AG20443 (cell line): ENCODE data around the gene PHF20.
"Not testable (repeated sequence)": the region's sequence is repeated elsewhere in the genome, so short reads cannot be mapped to it uniquely, and the experiment has no call there.

Experiments used
- DNase-seq: peaks from one replicate; pipeline ENCODE4 v3.0.0; 2012; ENCODE audit warnings: low spot score, mixed read lengths

PHF20 gene

DNA sequence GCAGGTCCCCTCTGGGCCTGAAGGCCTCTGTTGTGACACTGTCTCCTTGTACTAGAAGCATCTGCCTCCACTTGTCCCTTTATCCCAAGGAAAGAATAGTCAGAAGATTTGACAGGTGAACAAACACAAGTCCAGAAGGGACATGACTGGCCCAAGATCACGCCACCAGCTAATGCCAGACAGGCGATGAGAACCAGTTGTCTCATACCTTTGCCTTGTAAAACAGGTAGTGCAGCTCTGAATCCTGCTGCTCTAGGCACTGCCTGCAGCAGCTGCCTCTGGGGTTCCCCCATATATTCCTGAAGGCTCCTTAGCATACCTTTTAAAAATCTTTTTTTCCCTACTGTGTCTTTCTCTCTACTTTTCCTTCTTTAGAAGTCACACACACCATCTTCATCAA, 157.5 kb downstream of the PHF20 start:
- no peak for DNase-seq

GRCh38 chr20:35934050-35934449, 162.2 kb downstream of the PHF20 start:
- no peak for DNase-seq

GRCh38 chr20:35939264-35939663, 167.4 kb downstream of the PHF20 start:
- DNase-seq, result no peak

GRCh38 chr20:35941620-35942019, 169.8 kb downstream of the PHF20 start:
- no peak for DNase-seq

GRCh38 chr20:35942243-35942642, 170.4 kb downstream of the PHF20 start:
- DNase-seq, result no peak

DNA sequence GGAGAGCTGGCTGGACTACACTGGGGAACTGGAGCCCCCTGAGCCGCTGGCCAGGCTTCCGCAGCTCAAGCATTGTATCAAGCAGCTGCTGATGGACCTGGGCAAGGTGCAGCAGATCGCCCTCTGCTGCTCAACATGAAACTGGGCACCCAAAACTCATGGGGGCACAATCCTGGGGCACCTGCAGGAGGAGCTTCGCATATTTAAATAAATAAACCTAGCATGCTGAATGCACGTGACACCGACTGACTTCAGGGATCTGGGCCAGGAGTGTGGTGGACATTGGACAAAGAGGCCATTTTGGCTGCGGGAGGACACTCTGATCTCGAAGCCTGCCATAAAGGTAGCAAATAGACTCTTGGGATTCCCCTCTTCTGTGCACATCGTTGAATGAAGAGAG, 175.7 kb downstream of the PHF20 start:
- peak; percentile 30 for DNase-seq

GRCh38 chr20:35947907-35948306, 176.1 kb downstream of the PHF20 start:
- no peak for DNase-seq

GRCh38 chr20:35950093-35950492, 178.3 kb downstream of the PHF20 start:
- DNase-seq, result no peak

GRCh38 chr20:35952080-35952479, 180.3 kb downstream of the PHF20 start:
- not testable (repeated sequence) for DNase-seq

DNA sequence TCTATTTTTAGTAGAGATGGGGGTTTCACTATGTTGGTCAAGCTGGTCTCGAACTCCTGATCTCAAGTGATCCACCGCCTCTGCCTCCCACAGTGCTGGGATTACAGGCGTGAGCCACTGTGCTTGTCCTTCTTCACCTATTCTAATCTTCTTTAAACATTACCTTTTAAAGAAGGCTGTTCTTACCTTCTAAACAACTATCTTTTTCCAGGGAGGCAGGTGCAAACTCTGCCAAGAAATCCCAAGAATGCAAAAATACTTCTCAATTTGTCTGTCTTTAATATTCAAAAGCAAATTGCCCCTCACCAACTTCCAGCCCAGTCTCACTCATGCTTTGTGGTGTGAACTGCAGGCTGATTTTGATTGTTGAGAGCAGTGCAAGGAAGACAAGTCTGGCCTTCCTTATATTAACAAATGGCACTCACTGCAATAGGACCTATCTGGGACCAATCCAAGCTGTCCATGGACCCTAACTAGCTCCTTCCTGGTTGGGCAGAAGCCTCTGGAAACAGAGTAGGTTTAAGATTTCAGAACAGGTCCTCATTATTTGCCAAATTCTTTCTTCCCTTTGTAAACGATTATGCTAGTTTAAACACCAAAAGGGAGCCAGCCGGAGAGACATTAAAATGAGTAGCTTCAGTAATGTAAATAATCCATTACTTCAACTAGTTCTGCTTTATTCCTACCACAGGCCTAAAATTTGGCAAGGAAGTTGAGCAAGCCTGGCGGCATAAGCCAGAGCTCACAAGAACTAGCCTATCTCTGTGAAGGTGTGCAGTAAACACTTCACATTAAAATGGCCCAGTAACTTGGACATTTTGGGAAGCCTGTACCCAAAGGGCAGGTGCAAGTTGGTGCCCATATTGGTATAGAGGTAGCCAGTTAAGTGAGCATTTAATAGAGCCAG, 180.9 kb downstream of the PHF20 start:
- no peak for DNase-seq

- peak; percentile 68 for DNase-seq
These were observed 181.8 kb downstream of the PHF20 start for GRCh38 chr20:35953387-35954199.

- peak; percentile 98 for DNase-seq
These were observed 182.5 kb downstream of the PHF20 start, which contains the start of gene SCAND1 for GRCh38 chr20:35954200-35954906. Gene SCAND1, minus strand, starts transcription at chr20:35954502. Its CDS starts 218 bp downstream, at chr20:35954284.

DNA sequence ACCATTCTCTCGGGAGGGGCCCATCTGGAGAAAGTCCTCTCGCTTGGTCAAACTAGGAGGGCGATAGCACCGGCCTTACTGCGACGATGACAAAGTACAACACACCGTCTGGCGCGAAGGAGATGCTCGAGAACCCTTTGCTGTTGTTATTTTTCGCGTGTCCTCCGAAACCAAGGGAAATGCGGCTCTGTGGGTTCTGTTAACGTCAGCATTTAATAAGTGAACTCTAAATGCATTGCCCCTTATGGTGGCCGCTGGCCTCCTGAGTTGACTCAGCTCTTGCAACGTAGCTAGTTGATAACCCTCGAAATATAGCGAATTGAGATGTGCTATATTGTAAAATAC, 183.1 kb downstream of the PHF20 start:
- peak; percentile 55 for DNase-seq

DNA sequence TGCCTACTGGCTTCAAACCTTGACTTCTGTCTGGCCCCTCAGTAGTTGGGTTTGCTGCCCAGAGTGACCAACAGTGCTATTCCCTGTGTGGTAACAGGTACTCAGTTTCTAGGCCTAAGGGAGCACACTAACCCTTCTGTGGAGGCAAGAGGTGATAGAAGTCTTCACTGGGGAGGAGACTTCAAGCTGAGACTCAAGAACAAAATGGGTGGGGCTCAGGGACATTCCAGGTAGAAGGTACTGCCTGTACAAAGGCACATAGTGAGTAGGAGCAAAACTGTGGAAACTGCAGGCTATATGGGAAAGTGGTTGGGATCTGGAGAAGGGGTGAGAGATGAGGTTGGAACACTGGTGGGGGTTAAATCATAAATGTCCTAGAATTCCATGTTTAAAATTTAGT, 184.8 kb downstream of the PHF20 start:
- DNase-seq, result no peak

GRCh38 chr20:35959291-35959690, 187.5 kb downstream of the PHF20 start:
- not testable (repeated sequence) for DNase-seq

GRCh38 chr20:35963878-35964277, 192.1 kb downstream of the PHF20 start:
- no peak for DNase-seq

DNA sequence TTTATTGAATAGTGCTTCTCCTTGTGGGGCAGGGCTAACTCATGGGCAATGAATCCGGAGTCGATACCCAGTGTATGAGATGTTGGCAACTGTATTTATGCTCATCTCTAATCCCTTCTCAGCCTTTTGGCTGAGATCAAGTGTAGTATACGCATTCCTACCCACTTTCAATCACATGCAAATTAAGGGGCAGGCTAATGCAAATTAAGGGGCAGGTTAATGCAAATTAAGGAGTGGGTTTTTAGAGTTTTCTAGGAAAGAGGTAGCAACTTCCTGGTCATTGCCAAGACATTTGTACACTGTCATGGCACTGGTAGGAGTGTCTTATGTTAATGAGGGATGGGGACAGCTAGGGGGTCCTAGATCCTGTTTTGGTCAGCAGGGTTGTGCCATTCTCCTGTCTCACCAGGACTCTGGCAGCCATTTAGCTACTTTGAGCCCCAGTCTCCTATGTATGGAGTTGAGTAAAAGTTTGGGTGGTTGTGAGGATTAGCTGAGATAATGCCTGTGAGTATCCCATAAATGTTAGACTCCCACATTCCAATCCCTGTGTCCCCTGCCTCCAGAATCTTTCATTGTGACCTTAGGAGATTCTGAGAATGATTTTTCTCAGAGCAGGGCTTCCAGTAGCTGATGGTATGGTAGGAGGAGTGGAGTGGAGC, 196.3 kb downstream of the PHF20 start, which contains the start of gene CNBD2:
Gene CNBD2, plus strand, starts transcription at position 612 of the 662 bp plus-strand sequence. CDS start 173 bp downstream, outside the sequence.
- no peak for DNase-seq

GRCh38 chr20:35968930-35969329, 197.1 kb downstream of the PHF20 start:
- DNase-seq, result no peak

DNA sequence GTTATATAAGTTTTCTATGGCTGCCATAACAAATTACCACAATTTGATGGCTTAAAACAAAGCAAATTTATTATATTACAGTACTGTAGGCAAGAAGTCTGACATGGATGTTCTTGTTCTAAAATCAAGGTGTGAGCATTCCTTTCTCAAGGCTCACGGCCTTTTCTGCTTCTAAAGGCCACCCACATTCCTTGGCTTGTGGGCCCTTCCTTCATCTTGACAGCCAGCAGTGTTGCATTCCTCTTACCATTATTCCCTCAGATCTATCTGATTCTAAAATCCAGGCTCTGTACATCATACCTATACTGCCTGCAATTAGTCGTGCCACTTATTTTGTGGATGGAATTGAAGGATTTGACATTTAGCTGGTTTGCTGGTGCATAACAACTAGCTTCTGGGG, 200.2 kb downstream of the PHF20 start:
- no peak for DNase-seq

- no peak for DNase-seq
These were observed 200.6 kb downstream of the PHF20 start for GRCh38 chr20:35972462-35972861.

GRCh38 chr20:35974256-35974655, 202.4 kb downstream of the PHF20 start:
- DNase-seq, result no peak
